B cell (primary cell): ENCODE measurements around the gene LEMD2. TPM values are rescaled to one million over a fixed set of nuclear protein-coding genes. Genes with fewer than 3 reads are reported as not detected.

Experiments used
- ATAC-seq: fragments of 200-7000 bp; cut with Tn5 transposase; one replicate; pipeline ENCODE4 v1.10.0; 2021; ENCODE audit warnings: low read depth, mild to moderate bottlenecking, moderate number of reproducible peaks, moderate library complexity
- CTCF ChIA-PET: fragments of 350-600 bp; sonication (Branson Sonifier 250); formaldehyde crosslinking; loops from one replicate; lab custom pipeline; 2021; ENCODE audit warnings: antibody characterized with exemption, inconsistent platforms; lab: Charles Lee
- POLR2A ChIA-PET: fragments of 350-600 bp; sonication (Branson Sonifier 250); formaldehyde crosslinking; loops from one replicate; lab custom pipeline; 2021; ENCODE audit warnings: antibody characterized with exemption; lab: Charles Lee
- DNase-seq: peaks from one replicate; pipeline ENCODE4 v3.0.0; 2013
- H2AFZ ChIP-seq: 2 replicates; pipeline ENCODE4 v1.6.1; 2012; ENCODE audit warnings: mild to moderate bottlenecking, low read depth, low read length; ENCODE audit not compliant: insufficient read depth, poor library complexity, severe bottlenecking
- H3K27ac ChIP-seq, 2 donors: 1 replicate in 1 of 2; 2 replicates in 1 of 2; pipeline ENCODE4 v1.5.1; 2012 to 2013; ENCODE audit warnings: low read length in 2 of 2, mild to moderate bottlenecking in 2 of 2, moderate library complexity in 1 of 2
- H3K27me3 ChIP-seq, 4 experiments: fragments of 200-600 bp in 1 of 4; sonication (generic) in 1 of 4; replicated peaks in 1 of 4; 1 replicate in 2 of 4; 2 replicates in 2 of 4; pipeline versions ENCODE4 v1.6.1 to v1.7.0; 2013 to 2016; ENCODE audit warnings: low read length in 3 of 4, mild to moderate bottlenecking in 2 of 4, mixed read lengths in 1 of 4, moderate library complexity in 1 of 4; ENCODE audit not compliant: insufficient read depth in 4 of 4, control insufficient read depth in 3 of 4; ENCODE audit errors: control extremely low read depth in 1 of 4
- H3K36me3 ChIP-seq, 2 experiments: replicated peaks in 1 of 2; 1 replicate in 1 of 2; 2 replicates in 1 of 2; pipeline versions ENCODE4 v1.6.1 to v1.7.1; 2013; ENCODE audit warnings: low read length in 1 of 2; ENCODE audit not compliant: insufficient read depth in 2 of 2, control insufficient read depth in 1 of 2; ENCODE audit errors: control extremely low read depth in 1 of 2, extremely low read depth in 1 of 2
- H3K4me1 ChIP-seq, 2 donors: fragments of 200-600 bp in 1 of 2; sonication (generic) in 1 of 2; 1 replicate in 1 of 2; 2 replicates in 1 of 2; pipeline versions ENCODE4 v1.5.1 to v1.6.1; 2013 to 2017; ENCODE audit warnings: low read length in 2 of 2; ENCODE audit not compliant: control insufficient read depth in 2 of 2, insufficient read depth in 2 of 2
- H3K4me2 ChIP-seq: replicated peaks from 2 replicates; pipeline ENCODE3; 2012; ENCODE audit warnings: mild to moderate bottlenecking, low read depth, low read length; ENCODE audit not compliant: poor library complexity, severe bottlenecking
- H3K4me3 ChIP-seq, 5 experiments: fragments of 200-600 bp in 1 of 5; sonication (generic) in 1 of 5; 1 replicate in 3 of 5; 2 replicates in 2 of 5; pipeline versions ENCODE4 v1.5.1 to v1.7.0; 2011 to 2016; ENCODE audit warnings: low read length in 4 of 5, mild to moderate bottlenecking in 4 of 5, low read depth in 2 of 5, control low read depth in 1 of 5, moderate library complexity in 1 of 5; ENCODE audit not compliant: insufficient read depth in 1 of 5; ENCODE audit errors: control extremely low read depth in 1 of 5, extremely low read depth in 1 of 5
- H3K79me2 ChIP-seq: fragments of 200-600 bp; sonication (generic); one replicate; pipeline ENCODE4 v1.6.0; 2016; ENCODE audit warnings: low read length; ENCODE audit not compliant: control insufficient read depth, insufficient read depth
- H3K9ac ChIP-seq: fragments of 200-600 bp; sonication (generic); 2 replicates; pipeline ENCODE4 v1.6.1; 2017; ENCODE audit warnings: mild to moderate bottlenecking, low read length, moderate library complexity
- H3K9me3 ChIP-seq, 3 donors: one replicate each; pipeline versions ENCODE4 v1.6.1 to v1.7.1; 2013; ENCODE audit warnings: low read length in 2 of 3; ENCODE audit not compliant: control insufficient read depth in 2 of 3, insufficient read depth in 1 of 3; ENCODE audit errors: control extremely low read depth in 1 of 3
- H4K20me1 ChIP-seq: 2 replicates; pipeline ENCODE4 v1.6.0; 2012; ENCODE audit warnings: mild to moderate bottlenecking, low read length; ENCODE audit not compliant: insufficient read depth, control insufficient read depth, poor library complexity, severe bottlenecking
- H3K27ac Mint-ChIP-seq: one replicate; pipeline ENCODE4 v1.8.0; 2021; ENCODE audit warnings: mixed read lengths
- H3K27me3 Mint-ChIP-seq: one replicate; pipeline ENCODE4 v1.8.0; 2021; ENCODE audit warnings: mixed read lengths
- H3K4me1 Mint-ChIP-seq: one replicate; pipeline ENCODE4 v1.8.0; 2021; ENCODE audit warnings: mixed read lengths
- H3K4me3 Mint-ChIP-seq: one replicate; pipeline ENCODE4 v1.8.0; 2021; ENCODE audit warnings: mixed read lengths
- H3K9me3 Mint-ChIP-seq: one replicate; pipeline ENCODE4 v1.8.0; 2022; ENCODE audit warnings: mixed read lengths; ENCODE audit not compliant: insufficient read depth
- EZH2 ChIP-seq: IDR thresholded peaks from 2 replicates; pipeline ENCODE4 v1.6.1; 2012; ENCODE audit warnings: borderline replicate concordance, low read depth, mild to moderate bottlenecking, moderate library complexity, low read length; ENCODE audit not compliant: insufficient read depth, poor library complexity, severe bottlenecking
- WGBS: methylation state at CpG from one replicate; pipeline ENCODE4 v1.1.5; 2013; ENCODE audit warnings: missing lambda C conversion rate; ENCODE audit not compliant: insufficient coverage; 5-methylcytosine and 5-hydroxymethylcytosine counted together
- intact Hi-C: fragments of 100-400 bp; cut with micrococcal nuclease; formaldehyde crosslinking; loops from one replicate; pipeline ENCODE4 v1.10.0; 2022
- polyA plus RNA-seq: library from polyadenylated mRNA; depleted of rRNA; stranded (reverse); fragments of >200 nt; gene quantifications from 2 replicates; pipeline ENCODE4 v1.2.3, GENCODE V29; 2012
- total RNA-seq, 2 donors: library from RNA; stranded (reverse); fragments of 120-200 nt in 1 of 2; gene quantifications; 1 replicate in 1 of 2; 2 replicates in 1 of 2; pipeline versions ENCODE4 v1.2.3 to v1.2.4, GENCODE V29; 2013 to 2022
- TF ChIP-seq, protein P1 (sequence below): fragments of 200-600 bp; IDR thresholded peaks from one replicate; pipeline ENCODE4 v1.8.0; 2022; ENCODE audit warnings: antibody characterized with exemption, mild to moderate bottlenecking

Gene LEMD2
- total and polyA plus RNA-seq, 2 donors (not counting 1 experiment from before 2014, with no cell fraction given): 58.7 to 113 TPM

DNA sequence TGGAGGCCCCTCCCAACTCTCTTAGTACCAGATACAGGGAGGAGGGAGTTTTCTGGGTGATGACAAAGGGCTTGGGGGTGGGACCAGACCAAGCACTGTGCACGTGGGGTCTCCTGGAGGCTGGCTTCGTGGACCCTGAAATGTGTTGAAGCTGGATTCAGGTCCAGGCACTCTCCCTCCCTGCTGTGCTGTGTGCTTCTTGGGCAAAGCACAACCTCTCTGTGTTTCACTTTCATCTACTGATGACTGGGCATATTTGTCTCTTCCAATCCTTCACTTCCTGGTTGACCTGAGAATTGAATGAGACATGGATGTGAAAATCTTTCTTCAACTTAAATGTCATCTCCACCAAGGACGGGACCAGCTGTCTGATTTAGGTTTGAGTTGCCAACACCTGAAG is 29.4 kb upstream of the LEMD2 start:
- no peak for DNase-seq
- H3K27me3 ChIP-seq: peaks cover 0 to 14% (median 2%) of the 10 kb centered on the region in 4 experiments
- CTCF ChIA-PET: no interaction called here
- no peaks in the 10 kb centered on the region for H3K79me2 ChIP-seq
- POLR2A ChIA-PET: no interaction called here
- Mint-ChIP-seq H3K27me3 (peaks cover 55% of the 10 kb centered on the region), H3K27ac (no peak overlapping the region), H3K4me1 (no peaks in the 10 kb centered on the region), H3K4me3 (no peak overlapping the region), H3K9me3 (no peaks in the 10 kb centered on the region)
- no peaks in the 10 kb centered on the region for H3K9me3 ChIP-seq
- no peak overlapping the region for H2AFZ ChIP-seq
- no peaks in the 10 kb centered on the region for H4K20me1 ChIP-seq
- intact Hi-C loops: no loop called here
- no peaks in the 10 kb centered on the region for H3K4me1 ChIP-seq
- H3K36me3 ChIP-seq: no peaks in the 10 kb centered on the region
- WGBS: 66% methylated on average over 2 of the region's 3 CpGs
- H3K4me3 ChIP-seq: no peak overlapping the region
- no peak overlapping the region for H3K9ac ChIP-seq
- H3K4me2 ChIP-seq: no peak overlapping the region
- no peak overlapping the region for H3K27ac ChIP-seq
- no peak for ATAC-seq
- TF ChIP-seq, protein P1, sequence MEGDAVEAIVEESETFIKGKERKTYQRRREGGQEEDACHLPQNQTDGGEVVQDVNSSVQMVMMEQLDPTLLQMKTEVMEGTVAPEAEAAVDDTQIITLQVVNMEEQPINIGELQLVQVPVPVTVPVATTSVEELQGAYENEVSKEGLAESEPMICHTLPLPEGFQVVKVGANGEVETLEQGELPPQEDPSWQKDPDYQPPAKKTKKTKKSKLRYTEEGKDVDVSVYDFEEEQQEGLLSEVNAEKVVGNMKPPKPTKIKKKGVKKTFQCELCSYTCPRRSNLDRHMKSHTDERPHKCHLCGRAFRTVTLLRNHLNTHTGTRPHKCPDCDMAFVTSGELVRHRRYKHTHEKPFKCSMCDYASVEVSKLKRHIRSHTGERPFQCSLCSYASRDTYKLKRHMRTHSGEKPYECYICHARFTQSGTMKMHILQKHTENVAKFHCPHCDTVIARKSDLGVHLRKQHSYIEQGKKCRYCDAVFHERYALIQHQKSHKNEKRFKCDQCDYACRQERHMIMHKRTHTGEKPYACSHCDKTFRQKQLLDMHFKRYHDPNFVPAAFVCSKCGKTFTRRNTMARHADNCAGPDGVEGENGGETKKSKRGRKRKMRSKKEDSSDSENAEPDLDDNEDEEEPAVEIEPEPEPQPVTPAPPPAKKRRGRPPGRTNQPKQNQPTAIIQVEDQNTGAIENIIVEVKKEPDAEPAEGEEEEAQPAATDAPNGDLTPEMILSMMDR: no peak
- TF ChIP-seq EZH2: no peak

DNA sequence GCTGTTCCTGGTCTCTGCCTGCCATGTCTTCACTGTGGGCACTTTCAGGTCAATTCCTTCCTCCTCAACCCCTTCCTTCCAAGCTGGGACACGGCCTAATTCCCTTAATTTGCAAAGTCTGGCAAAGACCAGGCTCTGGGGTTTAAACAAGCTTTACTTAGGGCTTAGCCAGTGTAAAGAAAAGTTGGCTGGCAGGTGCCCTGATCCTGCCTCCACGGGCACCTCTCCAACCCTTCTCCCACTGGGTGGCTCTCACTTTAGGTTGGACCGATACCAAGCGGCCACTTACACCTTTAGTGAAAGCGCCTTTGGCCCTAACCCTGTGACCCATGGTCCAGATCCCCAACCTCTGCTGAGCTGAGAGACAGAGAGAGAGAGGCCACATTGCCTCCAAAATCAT is 28.6 kb upstream of the LEMD2 start:
- H3K27me3 Mint-ChIP-seq: peaks cover 53% of the 10 kb centered on the region
- H3K9me3 ChIP-seq: peaks cover 0 to 3% (median 0%) of the 10 kb centered on the region in 3 donors
- ChIA-PET CTCF (no interaction called here), POLR2A (no interaction called here)
- no peaks in the 10 kb centered on the region for H3K4me1 ChIP-seq
- H4K20me1 ChIP-seq: no peaks in the 10 kb centered on the region
- no peaks in the 10 kb centered on the region for H3K79me2 ChIP-seq
- no peak for TF ChIP-seq EZH2
- TF ChIP-seq, protein P1: no peak
- H3K9me3 Mint-ChIP-seq: no peaks in the 10 kb centered on the region
- H3K27me3 ChIP-seq: peaks cover 0 to 21% (median 3%) of the 10 kb centered on the region in 4 experiments
- no peak overlapping the region for H3K9ac ChIP-seq
- no peak overlapping the region for H3K4me3 ChIP-seq
- no peaks in the 10 kb centered on the region for H3K4me1 Mint-ChIP-seq
- ATAC-seq (no peak), DNase-seq (no peak)
- WGBS: 100% methylated on average over 4 of the region's 5 CpGs
- H2AFZ ChIP-seq: no peak overlapping the region
- H3K36me3 ChIP-seq: no peaks in the 10 kb centered on the region
- H3K4me2 ChIP-seq: no peak overlapping the region
- no peak overlapping the region for H3K27ac ChIP-seq
- intact Hi-C loops: no loop called here
- H3K27ac Mint-ChIP-seq: no peak overlapping the region
- H3K4me3 Mint-ChIP-seq: no peak overlapping the region
